MM.1S (cell line): ENCODE results near the gene F3.

Experiments used
- EZH2 ChIP-seq: fragments of 300-600 bp; sonication (generic); optimal IDR thresholded peaks from 2 replicates; pipeline ENCODE3; 2017; ENCODE audit warnings: low read depth, mild to moderate bottlenecking, antibody characterized with exemption, low read length, mixed read lengths
- TF ChIP-seq, protein P1 (sequence below): fragments of 300-600 bp; sonication (generic); IDR thresholded peaks from 2 replicates; pipeline ENCODE4 v1.5.1; 2016; ENCODE audit warnings: antibody characterized with exemption, low read length, mixed read lengths

DNA sequence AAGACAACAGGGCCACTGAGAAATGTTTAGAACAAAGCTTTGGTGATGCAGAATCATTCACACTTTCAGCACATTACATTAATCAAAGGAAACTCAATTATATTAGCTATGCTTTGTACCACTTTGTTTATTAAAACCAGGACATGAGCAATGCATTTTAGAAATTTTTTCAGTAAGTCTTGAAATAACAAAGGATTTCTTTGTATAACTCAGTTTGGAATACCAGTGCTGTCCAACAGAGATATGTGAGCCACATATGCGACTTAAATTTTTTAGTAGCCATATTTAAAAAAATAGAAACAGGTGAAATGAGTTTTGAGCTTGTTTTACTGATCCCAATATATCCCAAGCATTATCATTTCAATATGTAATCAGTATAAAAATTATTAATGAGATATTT lies 18.8 kb upstream of the F3 start:
- TF ChIP-seq EZH2: no peak
- TF ChIP-seq, protein P1, sequence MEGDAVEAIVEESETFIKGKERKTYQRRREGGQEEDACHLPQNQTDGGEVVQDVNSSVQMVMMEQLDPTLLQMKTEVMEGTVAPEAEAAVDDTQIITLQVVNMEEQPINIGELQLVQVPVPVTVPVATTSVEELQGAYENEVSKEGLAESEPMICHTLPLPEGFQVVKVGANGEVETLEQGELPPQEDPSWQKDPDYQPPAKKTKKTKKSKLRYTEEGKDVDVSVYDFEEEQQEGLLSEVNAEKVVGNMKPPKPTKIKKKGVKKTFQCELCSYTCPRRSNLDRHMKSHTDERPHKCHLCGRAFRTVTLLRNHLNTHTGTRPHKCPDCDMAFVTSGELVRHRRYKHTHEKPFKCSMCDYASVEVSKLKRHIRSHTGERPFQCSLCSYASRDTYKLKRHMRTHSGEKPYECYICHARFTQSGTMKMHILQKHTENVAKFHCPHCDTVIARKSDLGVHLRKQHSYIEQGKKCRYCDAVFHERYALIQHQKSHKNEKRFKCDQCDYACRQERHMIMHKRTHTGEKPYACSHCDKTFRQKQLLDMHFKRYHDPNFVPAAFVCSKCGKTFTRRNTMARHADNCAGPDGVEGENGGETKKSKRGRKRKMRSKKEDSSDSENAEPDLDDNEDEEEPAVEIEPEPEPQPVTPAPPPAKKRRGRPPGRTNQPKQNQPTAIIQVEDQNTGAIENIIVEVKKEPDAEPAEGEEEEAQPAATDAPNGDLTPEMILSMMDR: no peak
